HG03460 (cell line): ENCODE measurements around the gene SPCS2.
"Not testable (repeated sequence)": the region's sequence is repeated elsewhere in the genome, so short reads cannot be mapped to it uniquely, and the experiment has no call there.

ENCODE experiments used
- ATAC-seq: cut with Tn5 transposase; IDR thresholded peaks from one replicate; pipeline ENCODE4 v1.9.1; 2021; ENCODE audit not compliant: unreplicated experiment

Gene SPCS2

DNA sequence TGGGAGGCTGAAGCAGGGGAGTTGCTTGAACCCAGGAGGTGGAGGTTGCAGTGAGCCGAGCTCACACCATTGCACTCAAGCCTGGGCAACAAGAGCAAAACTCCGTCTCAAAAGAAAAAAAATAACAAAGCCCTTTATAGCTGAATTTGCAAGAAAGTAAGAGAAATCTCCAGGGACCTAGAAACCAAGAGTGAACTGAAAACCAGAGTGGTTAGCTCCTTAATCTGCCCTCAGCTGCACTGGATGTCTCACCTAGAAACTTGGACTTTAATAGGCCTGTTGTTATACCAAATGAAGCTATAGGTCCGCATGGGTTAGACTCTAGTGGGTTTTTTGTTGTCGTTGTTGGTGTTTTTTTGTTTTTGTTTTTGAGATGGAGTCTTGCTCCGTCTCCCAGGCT, 43.8 kb downstream of the SPCS2 start:
- ATAC-seq: no peak

DNA sequence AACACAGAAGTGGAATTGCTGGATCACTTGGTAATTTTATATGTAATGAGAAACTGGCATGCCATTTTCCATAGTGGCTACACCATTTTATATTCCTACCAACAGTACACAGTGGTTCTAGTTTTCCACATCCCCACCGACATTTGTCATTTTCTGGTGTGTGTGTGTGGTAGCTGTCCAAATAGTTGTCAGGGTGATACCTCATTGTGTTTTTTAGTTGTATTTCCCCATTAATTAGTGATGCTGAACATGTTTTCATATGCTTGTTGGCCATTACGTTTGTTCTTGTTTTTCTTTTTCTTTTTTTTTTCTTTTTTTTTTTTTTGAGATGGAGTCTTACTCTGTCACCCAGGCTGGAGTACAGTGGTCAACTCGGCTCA, 51.9 kb downstream of the SPCS2 start:
- ATAC-seq: no peak

DNA sequence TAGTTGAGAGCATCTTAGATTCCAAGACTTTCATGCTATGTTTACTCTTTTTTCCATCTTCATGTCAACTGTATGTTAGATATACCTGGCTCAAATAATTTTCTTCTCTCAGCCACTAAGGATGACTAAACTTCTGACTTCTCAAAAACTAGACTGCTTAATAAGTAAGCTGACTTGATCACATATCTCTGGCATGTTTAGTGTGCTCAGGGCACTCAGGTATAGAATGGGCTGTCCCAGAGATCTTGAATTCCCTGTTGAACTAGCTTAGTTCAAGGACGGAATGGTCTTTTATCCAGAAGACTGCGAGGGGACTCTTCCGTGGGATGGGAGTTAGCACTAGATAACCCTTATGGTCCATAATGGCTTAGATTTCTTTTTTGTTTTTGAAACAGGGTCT, 52.6 kb downstream of the SPCS2 start:
- ATAC-seq: no peak

DNA sequence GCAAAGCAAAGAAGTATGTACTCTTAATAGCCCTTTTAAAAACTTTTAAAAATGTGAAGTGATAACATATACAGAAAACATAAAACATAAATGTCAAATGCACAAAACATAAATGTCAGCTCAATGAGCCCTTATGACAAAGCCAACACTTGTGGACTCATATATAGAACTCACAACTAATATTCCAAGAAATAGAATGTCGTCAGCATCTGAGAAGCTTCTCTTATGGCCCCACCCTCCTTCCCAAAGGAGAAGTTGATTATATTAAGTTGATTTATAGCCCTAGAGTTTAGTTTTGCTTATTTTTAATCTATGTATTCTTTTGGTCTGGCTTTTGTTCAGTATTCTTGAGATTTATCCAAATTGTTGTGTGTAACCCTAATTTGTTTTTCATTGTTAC, 53.5 kb downstream of the SPCS2 start:
- no peak for ATAC-seq

DNA sequence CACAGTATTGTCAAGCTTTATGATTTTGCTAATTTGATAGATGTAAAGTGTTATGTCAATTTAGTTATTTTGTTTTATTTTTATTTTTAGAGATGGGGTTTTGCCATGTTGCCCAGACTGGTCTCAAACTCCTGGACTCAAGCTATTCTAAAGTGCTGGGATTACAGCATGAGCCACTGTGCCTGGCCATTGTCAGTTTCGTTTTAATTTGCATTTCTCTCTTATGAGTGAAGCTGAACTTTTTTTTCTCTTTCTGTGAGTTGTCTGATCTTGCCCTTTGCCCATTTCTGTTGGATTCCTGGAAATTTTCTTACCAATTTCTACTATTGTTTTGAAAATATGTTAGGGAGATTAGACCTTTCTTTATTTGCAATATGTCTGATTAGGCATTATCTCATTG, 55.1 kb downstream of the SPCS2 start:
- no peak for ATAC-seq

DNA sequence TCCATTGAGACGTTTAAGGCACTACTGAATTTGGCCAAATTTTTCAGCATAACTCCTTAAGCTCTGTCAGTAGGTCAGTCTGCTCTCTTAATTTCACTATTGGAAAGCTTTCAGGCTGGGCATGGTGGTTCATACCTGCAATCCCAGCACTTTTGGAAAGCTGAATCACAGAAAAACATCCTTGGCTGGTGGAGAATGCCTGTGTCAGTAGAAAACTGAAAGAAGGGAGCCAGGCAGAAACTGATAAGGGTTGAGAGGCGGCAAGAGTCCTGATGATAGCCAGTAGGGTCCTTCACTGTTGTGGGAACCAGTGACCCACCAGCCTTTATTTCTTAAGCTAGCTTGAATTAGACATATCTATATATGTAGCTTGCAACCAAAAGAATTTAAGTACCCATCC, 62.3 kb downstream of the SPCS2 start:
- no peak for ATAC-seq

DNA sequence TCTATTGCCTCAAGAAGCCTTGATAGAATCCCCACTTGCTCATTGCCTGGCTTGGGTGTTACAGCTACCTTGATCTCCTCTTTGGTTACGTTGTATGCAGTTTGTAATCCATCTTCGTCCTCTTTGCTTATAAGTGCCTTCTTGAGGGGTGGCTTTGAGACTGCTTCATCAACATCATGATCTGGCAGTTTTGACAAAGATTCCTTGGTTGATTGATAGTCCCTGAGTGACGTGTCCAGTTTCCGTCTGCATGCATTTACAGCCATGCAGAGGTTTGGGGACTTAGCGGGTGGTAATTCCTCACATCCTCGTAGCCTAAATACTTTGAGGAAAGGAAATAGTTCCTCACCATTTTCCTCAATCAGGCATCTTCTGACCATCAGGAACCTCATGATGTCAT, 62.8 kb downstream of the SPCS2 start:
- ATAC-seq: no peak

DNA sequence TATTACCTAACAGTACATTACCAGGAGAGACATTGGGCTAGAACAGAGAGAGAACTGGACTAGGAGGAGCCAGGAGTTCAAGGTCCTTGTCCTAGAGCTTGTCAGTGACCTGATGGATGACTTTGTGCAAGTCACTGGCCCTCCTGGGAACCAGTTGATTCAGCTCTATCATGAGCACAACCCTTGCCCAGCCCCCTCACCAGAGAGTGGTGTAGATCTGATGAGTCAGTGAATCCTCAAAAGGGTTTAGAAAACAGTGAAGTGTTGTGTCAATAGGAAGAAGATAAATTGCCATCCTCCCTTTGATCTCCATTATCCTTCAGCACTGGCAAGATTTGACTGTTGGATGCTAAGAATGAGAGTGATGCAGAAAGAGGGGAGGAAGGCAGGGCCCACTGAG, 64.0 kb downstream of the SPCS2 start:
- ATAC-seq: no peak

DNA sequence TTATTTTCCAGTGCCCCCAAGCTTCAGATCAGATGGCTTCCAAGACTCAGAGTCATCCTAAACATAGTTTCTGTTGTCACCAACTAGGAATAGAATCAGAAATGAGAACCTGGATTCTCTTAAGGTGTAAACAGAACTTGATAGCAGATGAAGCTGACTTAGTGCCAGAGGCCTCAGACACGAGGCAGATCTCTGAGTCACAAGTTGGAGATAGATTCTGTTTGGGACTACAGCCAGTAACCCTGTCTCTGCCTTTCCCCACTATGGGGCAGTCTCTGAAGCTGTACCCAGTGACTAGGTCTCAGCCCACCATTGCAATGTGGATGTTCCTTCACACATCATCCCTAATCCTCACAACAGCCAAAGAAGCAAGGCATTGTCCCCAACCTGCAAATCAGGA, 65.1 kb downstream of the SPCS2 start:
- no peak for ATAC-seq

DNA sequence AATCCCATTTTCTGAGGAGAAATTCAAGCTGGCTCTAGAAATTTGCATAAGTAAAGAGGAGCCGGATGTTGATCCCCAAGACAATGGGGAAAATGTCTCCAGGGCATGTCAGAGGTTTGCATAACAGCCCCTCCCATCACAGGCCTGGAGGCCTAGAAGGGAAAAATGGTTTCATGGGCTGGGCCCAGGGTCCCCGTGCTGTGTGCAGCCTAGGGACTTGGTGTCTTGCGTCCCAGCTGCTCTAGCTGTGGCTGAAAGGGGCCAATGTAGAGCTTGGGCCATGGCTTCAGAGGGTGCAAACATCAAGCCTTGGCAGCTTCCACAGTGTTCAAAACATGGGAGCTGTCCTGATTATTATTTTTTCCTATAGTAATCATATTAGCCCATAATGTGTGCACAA, 70.1 kb downstream of the SPCS2 start:
- not testable (repeated sequence) for ATAC-seq

DNA sequence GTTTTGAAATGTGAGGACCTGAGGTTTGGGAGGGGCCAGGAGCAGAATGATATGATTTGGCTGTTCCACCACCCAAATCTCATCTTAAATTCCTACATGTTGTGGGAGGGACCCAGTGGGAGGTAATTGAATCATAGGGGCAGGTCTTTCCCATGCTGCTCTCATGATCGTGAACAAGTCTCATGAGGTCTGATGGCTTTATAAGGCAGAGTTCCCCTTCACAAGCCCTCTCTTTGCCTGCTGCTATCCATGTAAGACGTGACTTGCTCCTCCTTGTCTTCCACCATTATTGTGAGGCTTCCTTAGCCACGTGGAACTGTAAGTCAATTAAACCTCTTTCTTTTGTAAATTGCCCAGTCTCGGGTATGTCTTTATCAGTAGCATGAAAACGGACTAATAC, 71.3 kb downstream of the SPCS2 start:
- not testable (repeated sequence) for ATAC-seq

DNA sequence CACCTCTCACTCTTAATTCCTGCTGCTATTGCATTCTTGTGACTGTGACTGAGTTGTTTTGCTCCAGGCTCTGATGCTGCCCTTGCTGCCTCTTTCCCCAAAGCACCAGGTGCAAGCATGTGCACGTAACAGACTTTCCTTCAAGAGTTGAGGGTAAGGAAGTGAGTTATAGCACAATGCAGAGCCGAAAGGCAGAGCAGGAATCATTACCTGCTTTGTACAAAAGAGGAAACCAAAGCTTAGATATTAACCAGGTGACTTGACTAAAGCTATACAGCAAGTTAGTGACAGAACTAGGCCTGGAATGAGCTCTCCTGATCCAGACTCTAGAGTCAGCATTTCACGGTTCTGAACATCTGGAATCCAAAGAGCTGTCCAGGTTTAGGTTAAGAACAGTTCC, 73.2 kb downstream of the SPCS2 start:
- ATAC-seq: peak; percentile 76

DNA sequence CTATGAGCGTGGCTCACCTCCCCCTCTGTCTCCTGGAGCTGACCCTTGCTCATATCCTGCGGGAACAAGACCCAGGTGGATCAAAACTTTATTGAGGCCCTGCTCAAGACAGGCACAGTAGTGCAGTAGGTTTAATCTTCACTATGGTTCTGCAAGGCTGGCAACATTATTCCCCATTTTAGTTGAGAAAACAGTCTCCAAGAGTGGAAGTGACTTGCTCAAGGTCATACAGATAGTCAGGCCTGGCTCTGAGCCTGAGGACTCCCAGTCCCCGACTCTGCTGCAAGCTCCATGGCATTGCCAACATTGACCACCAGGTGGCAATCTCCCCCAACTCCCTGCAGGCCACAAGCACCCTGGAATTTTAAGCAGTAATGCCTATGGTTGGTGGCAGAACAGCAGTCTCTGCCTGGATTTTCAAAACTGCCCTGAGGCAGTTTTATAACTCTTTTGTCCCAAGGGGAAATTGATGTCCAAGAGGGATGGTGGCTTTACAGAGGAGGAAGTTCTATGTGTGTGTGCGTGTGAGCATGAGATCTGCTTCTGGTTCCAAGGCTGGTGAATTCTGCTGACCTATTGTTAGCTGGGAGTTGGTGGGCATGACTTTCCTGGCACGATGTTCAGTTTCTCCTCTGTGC, 73.8 kb downstream of the SPCS2 start:
- peak; percentile 55 for ATAC-seq

DNA sequence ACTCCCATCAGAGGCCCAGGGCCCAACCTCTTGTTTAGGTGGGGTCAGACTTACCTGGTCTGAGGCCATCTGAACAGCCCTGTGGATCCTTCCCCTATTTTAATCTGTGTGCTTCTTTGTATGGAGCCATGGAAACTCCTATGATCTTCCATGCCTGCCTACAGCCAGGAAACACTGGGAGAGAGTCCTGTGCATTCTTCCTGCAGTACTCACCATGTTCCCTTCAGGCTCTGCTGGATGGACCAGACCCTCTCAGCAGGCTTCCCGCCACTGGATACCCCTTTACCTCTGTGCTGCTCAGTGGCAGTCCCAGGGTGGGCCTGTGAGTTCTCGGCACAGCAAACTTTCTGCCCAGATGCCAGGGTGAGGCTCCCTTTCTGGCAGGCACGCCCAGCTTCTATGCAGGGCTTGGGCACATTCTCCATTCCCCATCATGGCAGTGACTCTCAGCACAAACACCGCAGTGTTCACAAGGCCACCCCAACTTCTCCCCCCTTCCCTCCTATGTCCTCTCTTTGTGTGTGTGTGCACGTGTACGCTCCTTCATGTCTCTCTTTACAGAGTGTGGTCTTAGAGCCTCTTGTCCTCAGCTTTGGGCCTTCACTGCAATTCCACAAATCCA, 74.5 kb downstream of the SPCS2 start:
- ATAC-seq: no peak

DNA sequence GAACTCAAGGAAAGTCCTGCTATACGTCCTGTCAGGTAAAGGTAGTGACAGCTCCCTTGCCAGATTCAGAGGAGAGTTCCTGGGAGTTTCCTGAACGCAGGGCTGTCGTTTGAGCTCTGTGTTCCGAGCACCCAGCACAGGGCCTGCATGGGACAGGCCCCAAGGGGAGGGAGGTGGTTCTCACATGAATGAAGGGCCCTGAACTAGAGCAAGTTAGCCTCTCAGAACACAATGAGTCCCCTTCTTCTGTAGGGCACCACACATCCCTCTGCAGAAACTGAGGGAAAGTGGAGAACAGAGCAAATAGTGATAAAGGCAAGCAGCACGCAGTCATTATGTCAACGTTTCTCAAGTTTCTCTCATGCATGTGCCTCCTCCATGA, 75.0 kb downstream of the SPCS2 start:
- ATAC-seq: no peak

DNA sequence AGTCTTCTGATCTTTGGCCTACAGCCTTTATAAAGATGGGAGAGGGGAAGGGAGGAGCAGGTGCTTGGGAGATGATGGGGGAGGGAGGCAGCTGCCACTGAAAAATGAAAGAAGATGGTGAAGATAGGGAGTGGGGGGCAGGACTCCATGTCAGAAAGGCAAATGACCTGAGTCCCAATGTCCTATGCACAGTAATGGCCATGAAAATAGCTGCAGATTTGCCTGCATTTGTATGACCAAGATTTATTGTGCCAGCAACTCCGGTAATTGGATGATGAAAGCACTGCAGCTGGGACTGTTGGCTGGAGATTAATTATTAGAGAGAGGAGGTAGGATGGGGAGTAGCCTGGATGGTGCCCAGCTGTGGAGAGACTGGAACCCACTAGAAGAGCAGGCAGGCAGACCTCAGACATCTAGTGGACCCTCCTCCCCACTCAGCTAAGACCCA, 75.7 kb downstream of the SPCS2 start:
- ATAC-seq: no peak

DNA sequence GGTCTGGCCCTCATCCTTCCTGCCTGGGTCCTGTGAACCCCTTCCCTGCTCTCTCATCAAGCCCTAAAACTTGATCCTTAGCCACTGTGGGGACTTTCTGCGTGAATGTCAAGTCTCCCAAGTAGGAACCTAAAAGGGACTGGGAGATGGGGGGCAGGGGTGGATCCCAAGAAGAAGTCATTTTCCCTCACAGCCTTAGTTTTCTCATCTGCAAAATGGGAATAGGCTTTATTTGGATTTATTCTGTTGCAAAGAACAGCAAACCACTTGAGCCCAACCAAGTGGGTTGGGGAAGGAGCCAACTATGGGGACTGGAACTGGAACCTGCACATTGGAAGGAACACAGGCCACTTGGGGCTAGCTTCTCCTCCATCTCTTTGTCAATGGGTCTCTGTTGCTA, 76.5 kb downstream of the SPCS2 start:
- no peak for ATAC-seq

DNA sequence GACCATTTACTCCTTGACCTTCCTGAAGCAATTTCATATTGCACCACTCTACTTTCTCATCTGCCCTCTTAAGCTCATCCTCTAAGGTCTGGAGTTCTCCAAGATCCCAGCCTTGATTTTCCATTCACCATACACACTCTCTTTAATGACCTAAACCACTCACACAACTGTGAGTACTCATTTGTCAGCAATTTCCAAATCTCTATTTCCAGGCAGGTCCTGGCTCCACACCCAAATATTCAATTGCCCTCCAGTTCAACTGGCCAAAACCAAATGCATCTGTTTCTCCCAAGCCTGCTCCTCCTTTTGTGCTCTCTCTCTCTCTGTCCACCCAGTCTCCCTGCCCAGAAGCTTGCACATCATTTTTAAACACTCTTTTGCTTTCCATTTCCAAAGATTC, 79.3 kb downstream of the SPCS2 start:
- no peak for ATAC-seq
